Measurements from ENCODE around the gene MAML2. TPM values are rescaled to one million over a fixed set of nuclear protein-coding genes. Genes with fewer than 3 reads are reported as not detected.

MAML2 gene
- total and polyA plus RNA-seq, 4 donors = 0.56 to 2.1 (median 1.4) TPM

DNA sequence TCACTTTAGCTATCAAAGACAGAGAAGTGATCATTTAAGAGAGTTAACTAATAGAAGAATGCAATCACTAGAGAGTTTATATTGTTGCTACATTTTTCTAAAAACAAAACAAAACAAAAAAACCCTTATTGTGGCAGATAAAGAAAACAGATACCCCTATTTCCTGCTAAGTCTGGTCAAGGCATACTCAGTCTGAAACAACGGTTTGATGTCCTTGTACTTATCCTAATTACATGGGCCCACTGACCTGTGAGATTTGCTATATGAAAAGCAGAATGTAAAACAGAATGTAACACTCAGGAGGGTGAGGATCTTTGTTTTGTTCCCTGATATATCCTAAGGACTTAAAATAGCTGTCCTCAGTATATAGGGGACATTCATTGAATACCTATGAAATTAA lies 24.6 kb downstream of the MAML2 start (continued):
- TF ChIP-seq, protein P1, sequence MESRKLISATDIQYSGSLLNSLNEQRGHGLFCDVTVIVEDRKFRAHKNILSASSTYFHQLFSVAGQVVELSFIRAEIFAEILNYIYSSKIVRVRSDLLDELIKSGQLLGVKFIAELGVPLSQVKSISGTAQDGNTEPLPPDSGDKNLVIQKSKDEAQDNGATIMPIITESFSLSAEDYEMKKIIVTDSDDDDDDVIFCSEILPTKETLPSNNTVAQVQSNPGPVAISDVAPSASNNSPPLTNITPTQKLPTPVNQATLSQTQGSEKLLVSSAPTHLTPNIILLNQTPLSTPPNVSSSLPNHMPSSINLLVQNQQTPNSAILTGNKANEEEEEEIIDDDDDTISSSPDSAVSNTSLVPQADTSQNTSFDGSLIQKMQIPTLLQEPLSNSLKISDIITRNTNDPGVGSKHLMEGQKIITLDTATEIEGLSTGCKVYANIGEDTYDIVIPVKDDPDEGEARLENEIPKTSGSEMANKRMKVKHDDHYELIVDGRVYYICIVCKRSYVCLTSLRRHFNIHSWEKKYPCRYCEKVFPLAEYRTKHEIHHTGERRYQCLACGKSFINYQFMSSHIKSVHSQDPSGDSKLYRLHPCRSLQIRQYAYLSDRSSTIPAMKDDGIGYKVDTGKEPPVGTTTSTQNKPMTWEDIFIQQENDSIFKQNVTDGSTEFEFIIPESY (IDR thresholded peaks at IDR 0.05) = no peak
- TF ChIP-seq RXRA (IDR thresholded peaks at IDR 0.05) = no peak

DNA sequence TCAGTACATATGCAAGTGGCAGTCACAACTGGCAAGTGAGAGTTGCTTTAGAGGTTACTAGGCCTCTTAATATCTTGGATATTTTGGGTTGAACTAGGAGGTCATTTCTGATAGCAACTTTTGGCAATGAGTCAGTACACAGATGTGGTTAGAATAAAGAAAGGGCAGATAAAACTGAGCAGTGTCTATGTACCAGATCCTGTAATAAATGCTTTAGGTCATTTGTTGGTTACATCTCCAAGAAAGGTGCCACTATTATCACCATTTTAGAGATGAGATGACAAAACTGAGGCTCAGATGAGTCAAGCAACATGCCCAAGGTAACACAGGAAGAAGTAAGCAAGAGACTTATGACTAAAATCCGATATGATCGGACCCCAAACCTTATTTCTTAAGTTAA lies 25.0 kb downstream of the MAML2 start:
- 76% methylated on average over 2 of the region's 2 CpGs for WGBS
- H3K4me3 ChIP-seq (ENCODE audit: low read depth in 1 of 3, low read length in 3 of 3) = no peak overlapping the region
- H3K4me1 ChIP-seq (ENCODE audit: control insufficient read depth in 4 of 4, insufficient read depth in 4 of 4, low read length in 3 of 4) = peaks cover 0 to 5% (median 0%) of the 10 kb centered on the region in 4 donors
- no peak overlapping the region for H3K27ac ChIP-seq (ENCODE audit: low read depth in 1 of 2, low read length in 2 of 2)
- H3K27me3 ChIP-seq (ENCODE audit: control insufficient read depth in 4 of 4, insufficient read depth in 4 of 4, low read length in 3 of 4) = no peaks in the 10 kb centered on the region
- no peak overlapping the region for H3K9ac ChIP-seq (ENCODE audit: low read depth in 1 of 2, low read length in 2 of 2)
- no peaks in the 10 kb centered on the region for H3K36me3 ChIP-seq (ENCODE audit: control insufficient read depth in 4 of 4, insufficient read depth in 3 of 4, low read depth in 1 of 4, low read length in 3 of 4)
- DNase-seq (ENCODE audit: low spot score) = no peak
- no peaks in the 10 kb centered on the region for H3K9me3 ChIP-seq (ENCODE audit: control insufficient read depth in 4 of 4, low read length in 3 of 4)
- TF ChIP-seq ATF3 (IDR thresholded peaks at IDR 0.05) (no peak), GABPA (IDR thresholded peaks at IDR 0.05 in 1 of 2, conservative IDR thresholded peaks at IDR 0.05 in 1 of 2) (no peak), REST (IDR thresholded peaks at IDR 0.05) (no peak), HNF4G (IDR thresholded peaks at IDR 0.05) (no peak), RAD21 (IDR thresholded peaks at IDR 0.05) (no peak), JUND (IDR thresholded peaks at IDR 0.05) (no peak), TAF1 (conservative IDR thresholded peaks at IDR 0.05) (no peak), CTCF (IDR thresholded peaks at IDR 0.05; ENCODE audit: low read depth, low read length, missing input control) (no peak), FOXA2 (IDR thresholded peaks at IDR 0.05) (no peak)

DNA sequence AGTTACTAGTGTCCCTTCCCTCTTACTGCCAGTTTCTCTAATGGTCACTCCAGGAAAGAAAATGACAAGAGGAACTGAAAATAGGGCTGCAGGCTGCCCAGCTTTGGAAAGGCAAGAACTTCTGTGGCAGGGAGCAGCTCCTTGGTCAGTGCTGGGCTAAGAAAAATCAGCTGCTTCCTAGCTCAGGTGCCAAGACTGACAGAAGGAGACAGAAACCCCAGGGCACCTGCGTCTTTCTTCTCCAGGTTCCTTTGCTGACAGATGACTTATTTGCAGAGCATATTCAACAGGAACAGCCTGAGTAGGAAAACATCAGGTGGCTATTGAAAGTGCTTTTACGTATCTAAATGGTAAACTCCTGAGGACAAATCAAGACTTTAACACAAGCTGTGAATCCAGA lies 25.4 kb downstream of the MAML2 start:
- TF ChIP-seq MAX (IDR thresholded peaks at IDR 0.05) = no peak
- WGBS = 70% methylated on average over 2 of the region's 2 CpGs

More for the DNA sequence above, 25.4 kb downstream of the MAML2 start:
- Histone ChIP-seq H3K36me3 (ENCODE audit: control insufficient read depth in 4 of 4, insufficient read depth in 3 of 4, low read depth in 1 of 4, low read length in 3 of 4) (no peaks in the 10 kb centered on the region), H3K4me1 (ENCODE audit: control insufficient read depth in 4 of 4, insufficient read depth in 4 of 4, low read length in 3 of 4) (peaks cover 0 to 5% (median 0%) of the 10 kb centered on the region in 4 donors), H3K9me3 (ENCODE audit: control insufficient read depth in 4 of 4, low read length in 3 of 4) (no peaks in the 10 kb centered on the region), H3K4me3 (ENCODE audit: low read depth in 1 of 3, low read length in 3 of 3) (no peak overlapping the region), H3K9ac (ENCODE audit: low read depth in 1 of 2, low read length in 2 of 2) (no peak overlapping the region), H3K27me3 (ENCODE audit: control insufficient read depth in 4 of 4, insufficient read depth in 4 of 4, low read length in 3 of 4) (no peaks in the 10 kb centered on the region), H3K27ac (ENCODE audit: low read depth in 1 of 2, low read length in 2 of 2) (no peak overlapping the region)
- DNase-seq (ENCODE audit: low spot score) = no peak

Measured in liver (tissue), 9 donors.